ENCODE results near the gene MYOG.

Gene MYOG

DNA sequence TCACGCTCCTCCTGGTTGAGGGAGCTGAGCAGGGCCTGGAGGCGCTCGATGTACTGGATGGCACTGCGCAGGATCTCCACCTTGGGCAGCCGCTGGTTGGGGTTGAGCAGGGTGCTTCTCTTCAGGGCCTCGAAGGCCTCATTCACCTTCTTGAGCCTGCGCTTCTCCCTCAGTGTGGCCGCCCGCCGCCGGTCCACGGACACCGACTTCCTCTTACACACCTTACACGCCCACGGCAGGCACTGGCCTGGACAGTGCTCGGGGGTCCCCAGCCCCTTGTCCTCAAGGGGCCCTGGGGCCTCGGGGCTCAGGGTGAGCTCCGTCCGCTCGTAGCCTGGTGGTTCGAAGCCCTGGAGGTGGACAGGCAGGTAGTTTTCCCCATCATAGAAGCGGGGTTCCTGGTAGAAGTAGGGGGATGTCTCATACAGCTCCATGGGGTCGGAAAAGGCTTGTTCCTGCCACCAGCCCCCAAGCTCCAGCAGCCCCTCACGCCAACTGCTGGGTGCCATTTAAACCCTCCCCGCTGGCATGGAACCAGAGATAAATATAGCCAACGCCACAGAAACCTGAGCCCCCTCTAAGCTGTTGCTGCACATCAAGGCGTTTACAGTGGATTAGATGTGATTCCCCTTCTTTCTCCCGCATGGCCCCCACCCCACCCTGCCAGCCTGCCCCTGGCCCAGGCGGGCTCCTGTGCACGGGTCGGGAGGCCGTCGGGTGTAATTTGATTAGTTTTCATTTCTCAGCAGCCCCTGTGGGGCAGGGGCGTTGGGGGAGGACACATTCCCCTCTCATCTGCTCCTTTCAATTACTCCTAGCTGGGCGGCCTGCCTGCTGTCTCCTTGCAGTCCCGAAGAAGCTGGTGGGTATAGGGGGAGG is at the start of gene MYOG:
MYOG (minus strand) TSS at position 485 of the 879 bp plus-strand sequence; CDS start at position 434, 51 bp downstream.
- no peak for DNase-seq (ENCODE audit: low read depth)

DNA sequence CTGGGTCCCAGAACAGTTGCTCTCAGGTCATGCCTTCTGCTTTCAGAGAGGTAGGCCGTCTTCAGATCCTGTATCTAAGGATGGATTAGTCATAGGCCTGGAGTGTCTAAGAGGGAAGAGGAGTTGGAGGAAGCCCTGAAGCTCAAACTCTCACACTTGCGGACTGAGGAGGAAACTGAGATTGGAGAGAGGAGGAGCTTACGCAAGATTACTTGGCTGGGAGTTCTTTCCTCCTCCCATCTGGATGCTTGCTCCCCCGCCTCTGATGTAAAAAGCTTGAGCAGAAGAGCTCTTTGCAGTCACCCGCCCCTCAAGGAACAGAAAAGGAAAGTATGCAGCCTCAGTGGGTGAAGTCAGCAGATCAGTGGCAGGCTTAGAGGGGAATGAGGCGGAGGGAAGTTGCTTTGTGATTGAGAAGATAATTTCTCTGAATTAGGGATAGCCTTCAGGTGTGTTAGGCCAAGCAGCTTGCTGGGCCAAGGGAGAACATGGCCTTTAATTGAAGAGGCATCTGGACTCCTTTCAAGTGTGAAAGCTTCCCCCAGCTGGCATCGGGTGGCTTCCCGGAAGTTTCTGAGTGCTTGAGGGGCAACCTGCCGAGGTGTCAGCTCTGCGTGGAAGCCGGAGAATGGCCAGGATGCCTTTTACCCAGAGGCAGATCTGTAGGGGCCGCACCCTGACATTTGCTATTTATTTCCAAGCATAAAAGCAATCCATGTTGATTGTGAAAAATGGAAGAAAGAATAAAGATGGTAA is 48.3 kb upstream of the MYOG start:
- DNase-seq (ENCODE audit: low read depth): no peak

DNA sequence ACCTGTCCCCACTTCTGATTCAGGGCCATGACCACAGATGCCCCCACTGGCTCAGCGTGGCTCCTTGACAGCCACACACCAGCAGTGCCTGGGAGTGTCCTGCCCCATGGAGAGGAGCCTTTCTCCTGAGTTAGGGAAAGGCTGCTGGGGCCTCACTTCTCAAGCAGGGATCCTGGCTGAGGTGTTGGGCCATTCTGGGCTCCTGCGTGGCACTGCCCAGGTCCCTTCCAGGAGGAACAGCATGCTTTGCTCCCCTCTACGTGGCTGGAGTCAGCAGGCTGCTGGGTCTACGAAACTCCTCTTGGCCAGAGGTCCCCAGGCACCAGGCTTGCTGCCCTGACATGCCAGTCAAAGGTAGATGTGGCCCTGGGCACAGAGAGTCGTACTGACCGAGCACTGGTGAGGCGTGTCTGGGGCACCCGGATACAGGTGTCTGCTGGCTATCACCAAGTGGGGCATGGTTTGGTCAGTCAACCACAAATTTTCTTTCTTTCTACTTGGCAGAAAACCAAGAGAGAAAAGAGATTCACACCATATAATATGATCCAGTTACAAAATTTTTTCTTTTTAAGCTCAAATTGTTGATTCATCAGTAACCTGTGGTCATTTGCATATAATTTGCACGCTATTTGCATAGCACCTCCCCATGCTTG is 45.9 kb upstream of the MYOG start:
- no peak for DNase-seq (ENCODE audit: low read depth)

DNA sequence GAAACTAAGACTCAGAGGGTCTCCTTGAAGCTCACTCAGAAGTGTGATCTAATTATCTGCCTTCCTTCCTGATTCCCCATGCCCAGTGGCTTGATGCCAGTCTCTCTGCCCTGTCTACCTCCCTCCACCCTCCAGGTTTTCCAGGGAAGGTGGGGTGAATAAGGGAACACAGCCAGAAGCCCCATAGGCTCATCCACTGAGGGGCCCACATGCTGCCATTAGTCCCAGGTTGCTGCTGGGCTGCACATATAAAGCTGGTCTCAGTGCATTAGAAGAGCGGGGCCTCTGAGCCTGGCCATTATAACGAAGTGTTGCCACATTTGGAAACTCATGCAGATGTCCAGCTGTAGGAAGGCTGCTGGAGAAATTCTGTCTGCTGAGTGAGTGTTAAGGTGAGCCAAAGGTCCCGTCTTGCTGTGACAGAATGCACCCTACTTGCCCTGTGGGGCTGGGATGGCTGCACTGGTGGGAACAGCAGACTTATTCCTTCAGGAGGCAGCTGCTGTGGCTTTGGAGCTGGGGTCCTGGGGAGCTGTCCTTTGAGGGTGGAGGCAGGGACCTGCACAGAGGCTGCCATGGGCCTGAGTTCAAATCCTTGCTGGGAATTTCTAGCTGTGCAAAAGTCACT is 44.7 kb upstream of the MYOG start:
- no peak for DNase-seq (ENCODE audit: low read depth)

DNA sequence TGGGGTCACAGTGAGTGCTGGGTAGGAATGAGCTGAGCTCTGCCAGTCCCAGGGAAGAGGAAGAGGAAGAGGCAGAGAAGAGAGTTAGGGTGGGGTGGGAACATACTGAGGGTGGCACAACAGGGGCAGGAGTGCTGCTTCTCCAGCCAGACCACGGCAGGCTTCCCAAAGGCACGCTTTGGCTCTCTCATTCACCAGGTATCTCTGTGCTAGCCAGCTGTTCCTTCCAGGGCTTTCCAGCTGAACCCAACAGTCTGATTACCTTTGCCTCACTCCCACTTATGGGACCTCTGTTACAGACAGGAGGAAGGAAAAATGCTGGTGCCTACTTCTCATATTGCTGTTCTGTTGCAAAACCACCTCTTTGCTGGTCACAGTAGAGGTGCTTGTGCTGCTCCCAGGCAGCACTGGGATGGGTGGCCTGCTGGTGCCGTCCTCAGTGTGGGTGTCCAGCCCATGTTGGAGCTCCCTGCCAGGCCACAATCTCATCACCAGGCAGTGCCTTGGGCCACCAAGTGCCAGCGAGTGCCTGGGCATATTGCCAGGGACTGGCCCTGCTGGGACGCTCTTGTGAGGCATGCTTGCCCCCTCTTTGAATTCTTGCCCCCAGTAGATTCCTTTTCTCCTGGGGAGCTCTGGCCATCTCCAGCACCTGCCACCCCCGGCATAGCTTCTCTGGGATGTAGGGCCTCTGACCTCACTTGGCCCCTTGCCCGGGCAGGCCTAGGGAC is 43.9 kb upstream of the MYOG start:
- DNase-seq (ENCODE audit: low read depth): no peak

DNA sequence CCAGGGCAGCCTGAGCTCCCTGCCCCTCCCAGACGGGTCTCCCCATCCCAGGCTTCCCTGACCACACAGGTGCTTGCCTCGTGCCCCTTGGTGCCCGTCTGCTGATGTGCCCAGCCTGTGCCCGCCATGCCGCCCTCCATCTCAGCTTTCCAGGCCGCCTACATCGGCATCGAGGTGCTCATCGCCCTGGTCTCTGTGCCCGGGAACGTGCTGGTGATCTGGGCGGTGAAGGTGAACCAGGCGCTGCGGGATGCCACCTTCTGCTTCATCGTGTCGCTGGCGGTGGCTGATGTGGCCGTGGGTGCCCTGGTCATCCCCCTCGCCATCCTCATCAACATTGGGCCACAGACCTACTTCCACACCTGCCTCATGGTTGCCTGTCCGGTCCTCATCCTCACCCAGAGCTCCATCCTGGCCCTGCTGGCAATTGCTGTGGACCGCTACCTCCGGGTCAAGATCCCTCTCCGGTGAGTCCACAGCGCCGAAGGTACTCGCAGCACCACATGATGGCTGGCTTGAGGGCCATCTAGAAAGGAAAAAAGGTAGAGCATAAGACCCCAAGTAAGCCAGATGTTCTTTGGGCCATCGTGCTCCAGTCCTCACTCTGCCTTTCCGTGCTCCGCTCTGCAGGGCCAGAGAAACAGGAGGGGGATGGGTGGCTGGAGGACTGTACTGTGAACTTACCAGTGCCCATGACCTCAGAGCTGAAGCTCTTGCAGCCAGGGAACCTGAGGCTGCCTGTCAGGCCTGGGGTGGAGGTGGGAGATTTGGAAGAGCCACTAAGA is 43.1 kb upstream of the MYOG start:
- DNase-seq (ENCODE audit: low read depth): no peak

DNA sequence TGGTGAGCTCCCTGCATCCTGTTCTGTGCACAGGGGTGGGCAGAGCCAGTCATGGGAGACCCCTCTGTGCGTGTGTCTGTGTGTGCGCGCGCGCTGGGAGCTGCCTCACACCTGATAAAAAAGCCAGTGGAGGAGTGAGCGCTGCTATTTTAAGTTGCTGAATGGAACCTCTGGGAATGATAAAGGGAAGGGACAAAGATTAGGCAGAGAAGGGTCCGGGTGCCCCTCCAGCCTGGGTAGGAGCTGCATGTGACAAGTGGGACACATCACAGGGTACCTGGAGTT is 42.6 kb upstream of the MYOG start:
- DNase-seq (ENCODE audit: low read depth): no peak

DNA sequence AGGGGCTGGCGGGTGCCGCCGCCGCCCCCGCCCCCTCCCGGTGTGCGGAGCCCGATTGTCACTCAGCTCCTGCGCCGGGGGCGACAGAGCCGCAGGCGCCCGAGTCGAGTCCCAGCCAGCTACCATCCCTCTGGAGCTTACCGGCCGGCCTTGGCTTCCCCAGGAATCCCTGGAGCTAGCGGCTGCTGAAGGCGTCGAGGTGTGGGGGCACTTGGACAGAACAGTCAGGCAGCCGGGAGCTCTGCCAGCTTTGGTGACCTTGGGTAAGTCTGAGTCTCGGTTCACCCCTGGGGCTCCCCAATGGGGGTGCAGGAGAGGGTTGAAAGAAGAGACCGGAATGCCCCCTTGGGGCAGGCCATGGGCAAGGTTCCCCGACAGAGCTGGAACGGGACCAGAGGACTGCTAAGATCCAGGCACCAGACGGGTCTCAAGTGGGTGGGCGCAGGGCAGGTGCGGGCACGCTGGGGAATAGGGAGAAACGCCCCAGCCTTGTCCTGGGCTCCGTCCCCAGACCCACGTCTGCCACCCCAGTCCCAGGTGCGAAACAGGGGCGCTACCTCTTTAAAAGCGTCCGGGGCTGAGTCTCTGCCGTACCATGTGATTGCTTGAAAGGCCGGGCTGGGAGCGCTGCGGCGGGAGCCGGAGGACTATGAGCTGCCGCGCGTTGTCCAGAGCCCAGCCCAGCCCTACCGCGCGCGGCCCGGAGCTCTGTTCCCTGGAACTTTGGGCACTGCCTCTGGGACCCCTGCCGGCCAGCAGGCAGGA is 42.0 kb upstream of the MYOG start, which contains the start of gene ADORA1:
ADORA1 (plus strand) TSS at position 61 of the 765 bp plus-strand sequence. CDS start 1,116 bp downstream, outside the sequence.
- no peak for DNase-seq (ENCODE audit: low read depth)

DNA sequence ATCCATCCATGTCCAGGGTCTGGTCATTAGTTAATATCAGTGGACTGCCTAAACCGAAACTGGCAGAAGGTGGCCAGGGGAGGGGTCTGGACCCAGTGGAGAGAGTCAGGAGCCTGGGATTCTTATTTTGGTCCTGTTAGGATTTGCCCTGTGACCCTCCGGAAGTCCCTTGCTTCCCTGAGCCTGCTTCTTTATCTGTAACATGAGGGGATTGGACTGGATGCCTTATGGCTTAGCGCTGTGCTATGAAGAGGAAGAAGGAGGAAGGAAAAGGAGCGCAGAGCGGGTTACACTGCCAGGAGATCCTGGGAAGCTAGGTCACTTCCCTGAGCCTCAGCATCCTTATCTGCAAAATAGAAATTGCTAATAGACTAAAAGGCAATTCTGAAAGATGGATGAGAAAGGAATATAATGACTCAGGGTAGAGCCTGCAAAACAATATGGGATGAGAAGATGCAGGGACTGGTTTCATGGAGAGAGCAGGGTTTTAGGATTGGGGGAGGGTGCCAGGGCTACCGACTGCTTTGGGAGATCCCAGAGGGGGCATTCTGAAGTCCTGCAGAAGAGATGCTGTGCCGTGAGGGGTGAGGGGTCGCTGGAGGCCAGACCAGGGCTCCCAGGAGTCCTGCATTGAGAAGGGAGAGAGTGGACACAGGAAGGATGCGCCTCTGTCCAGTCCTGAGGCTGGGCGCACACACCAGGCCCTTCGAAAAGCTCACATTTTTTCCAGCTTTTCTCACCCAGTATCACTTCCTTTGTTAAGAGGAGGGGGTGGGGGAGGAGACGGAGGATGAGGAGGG is 41.3 kb upstream of the MYOG start:
- no peak for DNase-seq (ENCODE audit: low read depth)

DNA sequence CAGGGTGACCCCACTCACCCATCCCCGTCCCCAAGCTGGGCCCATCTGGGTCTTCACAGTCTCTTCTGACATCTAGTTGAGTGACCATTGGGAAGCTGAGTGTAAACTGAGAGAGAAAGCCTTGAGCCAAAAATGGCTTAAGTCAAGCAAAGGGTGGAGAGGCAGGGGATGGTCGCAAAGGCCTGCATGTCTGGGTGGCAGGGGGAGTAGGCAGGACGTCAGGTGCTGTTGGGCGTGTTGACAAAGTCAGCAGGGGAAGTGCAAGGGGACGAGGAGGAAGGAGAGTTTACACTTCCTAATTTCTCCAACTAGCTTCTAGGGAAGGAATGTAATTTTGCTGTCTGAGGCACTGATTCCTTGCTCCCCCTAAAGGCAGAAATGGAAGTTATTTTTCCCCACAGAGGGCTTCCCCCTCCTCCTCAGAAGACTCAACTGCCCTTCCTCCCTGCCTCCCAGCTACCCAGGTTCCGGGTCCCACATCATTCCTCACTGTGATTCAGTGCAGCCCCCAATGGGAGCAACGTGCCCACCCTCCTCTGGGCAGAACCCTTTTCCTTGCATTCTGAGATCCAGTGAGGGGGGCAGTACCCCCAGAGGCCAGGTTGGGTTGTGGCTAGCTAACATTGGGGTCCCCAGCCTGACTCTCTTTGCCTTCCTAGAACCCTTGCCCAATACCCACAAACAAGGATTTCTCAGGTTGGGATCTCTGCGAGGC is 40.5 kb upstream of the MYOG start:
- DNase-seq (ENCODE audit: low read depth): no peak

DNA sequence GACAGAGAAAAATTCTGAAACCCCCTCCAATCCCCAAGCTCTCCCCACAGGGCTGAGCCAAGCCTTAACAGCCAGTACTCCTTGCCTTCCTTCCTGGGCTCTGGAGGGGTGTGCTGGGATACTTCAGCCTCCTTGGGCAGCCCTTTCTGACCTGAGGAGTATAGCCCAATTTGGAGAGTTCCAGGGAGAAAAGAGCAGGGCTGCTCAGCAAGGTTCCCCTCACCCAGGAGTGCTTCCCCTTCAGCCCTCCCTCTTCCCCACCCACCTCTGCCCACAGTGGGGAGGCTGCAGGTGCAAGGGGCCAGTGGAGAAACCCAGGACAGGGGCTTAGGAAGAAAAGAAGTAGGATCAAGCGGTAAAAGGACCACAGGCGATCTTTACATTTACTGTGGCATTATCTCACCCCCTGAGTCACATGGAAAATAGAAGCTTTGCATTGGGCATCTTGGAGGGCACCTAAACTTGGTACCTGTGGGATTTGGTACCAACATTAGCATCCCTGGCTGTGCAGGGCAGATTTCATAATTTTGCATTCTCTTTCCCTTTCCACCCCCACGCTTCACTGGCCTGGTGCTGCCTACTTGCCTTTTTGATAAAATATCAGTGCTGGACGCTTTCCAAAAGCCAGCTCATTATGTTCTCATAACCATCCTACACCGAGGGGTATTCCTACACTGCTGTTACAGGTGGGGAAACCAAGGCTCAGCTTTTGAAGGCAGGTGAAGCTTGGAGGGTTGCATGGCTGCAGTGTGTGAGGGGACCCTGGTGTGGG is 38.9 kb upstream of the MYOG start:
- DNase-seq (ENCODE audit: low read depth): no peak

DNA sequence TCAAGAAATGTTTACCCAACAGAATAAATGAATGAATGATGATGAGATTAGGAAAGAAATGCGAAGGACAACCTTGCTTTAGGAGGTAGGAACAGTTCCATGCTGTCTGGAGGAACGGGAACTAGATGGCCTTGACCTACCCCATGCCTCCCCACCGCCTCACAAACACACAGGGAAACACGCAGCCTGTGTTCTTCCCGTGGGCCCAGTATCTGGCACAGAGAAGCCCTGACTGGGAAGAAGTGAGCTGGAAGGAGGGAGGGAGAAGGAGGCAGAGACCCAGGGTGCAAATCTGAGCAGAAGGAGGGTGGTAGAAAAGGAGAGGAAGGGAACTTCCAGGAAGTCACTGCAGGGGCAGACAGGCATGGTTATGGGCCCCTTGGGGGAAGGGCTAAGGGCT is 38.2 kb upstream of the MYOG start:
- DNase-seq (ENCODE audit: low read depth): no peak

DNA sequence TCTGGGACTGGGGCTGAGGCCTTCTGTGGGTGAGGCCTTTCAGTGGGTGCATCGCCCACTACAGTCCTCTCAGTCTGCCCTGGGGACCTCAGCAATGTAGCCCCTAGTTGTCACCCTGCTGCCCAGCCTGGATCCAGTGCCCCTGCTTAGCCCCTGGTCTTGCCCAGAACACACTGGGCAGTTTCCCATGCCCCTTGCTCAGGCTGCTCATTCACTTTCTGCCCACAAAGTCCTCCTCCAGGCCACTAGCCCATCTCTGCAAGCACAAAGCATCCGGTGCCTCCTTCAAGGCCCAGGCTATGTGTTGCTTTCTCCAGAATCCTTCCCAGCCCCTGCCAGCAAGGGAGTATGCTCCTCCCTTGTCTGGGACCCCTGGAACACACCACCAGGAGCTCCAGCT is 36.3 kb upstream of the MYOG start:
- no peak for DNase-seq (ENCODE audit: low read depth)

DNA sequence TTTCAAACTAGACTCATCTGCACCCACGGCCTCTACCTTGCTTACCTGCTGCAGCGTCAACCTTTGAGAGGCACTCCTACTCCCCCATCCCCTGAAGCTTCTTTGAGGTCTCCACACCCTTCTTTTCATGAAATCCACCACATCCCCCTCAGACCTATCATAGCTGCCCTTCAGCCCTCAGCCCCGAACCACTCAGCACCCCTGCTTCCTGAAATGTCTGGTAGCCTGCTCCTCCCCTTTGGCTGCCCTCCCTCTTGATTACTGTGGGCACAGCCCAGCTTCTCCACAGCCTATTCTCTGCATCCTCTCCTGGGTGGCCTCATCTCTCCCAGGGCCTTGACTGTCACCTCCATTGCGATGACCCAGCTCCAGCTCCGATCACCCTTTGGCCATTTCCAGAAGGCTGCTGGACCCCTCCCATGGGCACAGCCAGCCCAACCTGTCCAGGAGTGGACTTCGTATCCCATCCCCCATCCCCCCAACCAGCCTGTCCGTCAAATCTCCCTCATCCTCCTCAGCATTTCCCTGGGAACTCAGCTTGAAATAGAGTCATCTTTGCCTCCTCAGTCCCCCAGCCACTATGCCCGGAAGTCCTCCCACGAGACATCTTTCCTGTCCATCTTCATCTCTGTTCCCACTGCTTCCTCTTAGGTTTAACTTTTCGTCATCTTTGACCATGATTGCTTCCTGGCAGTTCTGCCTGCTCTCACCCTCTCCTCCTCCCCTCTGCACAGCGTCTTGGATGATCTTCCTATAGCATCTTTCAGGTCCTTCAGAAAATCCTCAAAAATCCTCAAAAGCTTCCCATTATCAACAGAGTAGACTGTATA is 35.6 kb upstream of the MYOG start:
- no peak for DNase-seq (ENCODE audit: low read depth)

DNA sequence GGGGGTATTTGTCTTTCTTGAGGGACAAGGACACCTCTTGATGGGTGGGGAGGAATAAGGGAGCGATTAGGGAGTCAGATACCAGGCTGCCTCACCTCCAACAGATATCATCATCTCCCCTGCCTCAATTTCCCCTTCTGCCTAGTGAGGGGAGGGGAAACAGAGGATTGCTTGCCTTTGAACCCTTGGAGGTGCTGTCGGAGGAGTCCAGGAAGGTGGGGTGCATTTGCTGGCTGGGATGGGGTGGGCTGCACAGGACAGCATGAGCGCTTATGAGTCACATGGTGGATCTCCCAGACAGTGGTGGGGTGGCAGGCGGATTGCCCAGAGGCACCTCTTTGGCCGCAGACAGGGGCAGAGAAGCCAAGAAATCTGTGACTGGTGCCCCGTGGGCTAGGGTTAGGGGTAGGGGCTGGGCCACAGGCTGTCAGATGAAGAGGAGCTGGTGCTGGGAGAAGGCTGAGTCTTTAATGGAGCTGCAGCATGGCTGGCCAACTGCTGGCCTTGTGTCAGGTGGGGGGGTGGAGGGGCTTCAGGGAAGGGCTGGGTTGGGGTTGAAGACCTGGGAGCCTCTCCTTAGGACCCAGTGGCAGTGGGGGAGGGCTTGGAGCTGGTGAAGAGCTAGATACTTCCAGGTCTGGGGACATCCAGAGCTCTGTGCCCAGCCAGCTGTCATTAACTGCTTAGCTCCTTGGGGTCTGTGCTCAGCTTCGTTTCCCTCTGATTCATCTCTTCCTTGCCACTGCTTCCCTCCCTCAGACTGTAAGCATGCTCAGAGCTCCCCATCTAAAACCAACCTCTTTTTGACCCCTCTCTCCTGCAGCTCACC is 34.7 kb upstream of the MYOG start:
- no peak for DNase-seq (ENCODE audit: low read depth)

Data from stimulated activated CD8-positive, alpha-beta memory T cell treated with anti-CD3 and anti-CD28 coated beads, Interleukin-15, amount 100 ng/mL, for 1 hour (primary cell).